NCI-H187 (cell line): ENCODE data around the gene KRIT1.

Experiments used
- DNase-seq, 2 experiments: peaks; one replicate each; lab custom pipeline; 2025; lab: John Stamatoyannopoulos, UW

Gene KRIT1

GRCh38 chr7:92150450-92151017 is 95.2 kb downstream of the KRIT1 start:
- no peak for DNase-seq

- DNase-seq: no peak
These were observed 95.9 kb downstream of the KRIT1 start for GRCh38 chr7:92149736-92150239.
